Colonic mucosa (tissue), 4 donors: ENCODE measurements around the gene FKBP8. TPM values are rescaled to one million over a fixed set of nuclear protein-coding genes. Genes with fewer than 3 reads are reported as not detected.
"Not testable (repeated sequence)": the region's sequence is repeated elsewhere in the genome, so short reads cannot be mapped to it uniquely, and the experiment has no call there.

ENCODE experiments used
- DNase-seq: peaks from one replicate; pipeline ENCODE4 v3.0.0-alpha.2; 2020
- H3K27ac ChIP-seq: fragments of 200-600 bp; one replicate; pipeline ENCODE4 v1.8.0; 2021
- H3K27me3 ChIP-seq: fragments of 200-600 bp; one replicate; pipeline ENCODE4 v1.8.0; 2021
- H3K36me3 ChIP-seq: fragments of 200-600 bp; one replicate; pipeline ENCODE4 v1.8.0; 2021
- H3K4me1 ChIP-seq: fragments of 200-600 bp; one replicate; pipeline ENCODE4 v1.8.0; 2021; ENCODE audit warnings: mild to moderate bottlenecking
- H3K4me3 ChIP-seq: fragments of 200-600 bp; one replicate; pipeline ENCODE4 v1.8.0; 2021
- H3K9ac ChIP-seq, 2 donors: one replicate each; pipeline ENCODE4 v1.7.0; 2013; ENCODE audit warnings: control low read depth in 2 of 2, low read depth in 2 of 2, low read length in 2 of 2
- H3K9me3 ChIP-seq: fragments of 200-600 bp; one replicate; pipeline ENCODE4 v1.8.0; 2021
- intact Hi-C: fragments of 100-400 bp; cut with DNase I; formaldehyde crosslinking; loops from one replicate; pipeline ENCODE4 v1.14.1; 2022
- total RNA-seq, 2 donors: library from RNA; stranded (reverse); fragmentation: NEBNext Ultra II Directional in 1 of 2; extraction: Animal tissue kit (Norgen Biotek cat#: 25700) in 1 of 2; gene quantifications; one replicate each; pipeline ENCODE4 v1.2.1, GENCODE V29; 2021
- TF ChIP-seq, protein P1 (sequence below): fragments of 200-600 bp; IDR thresholded peaks from one replicate; pipeline ENCODE4 v1.8.0; 2022; ENCODE audit warnings: antibody characterized with exemption, mild to moderate bottlenecking
- donor health status: healthy.
- donor health status: DM: no; HTN: no; CAD: no.
- donor health status: DM: no; HTN: no; CAD: no.

The FKBP8 gene
- total RNA-seq, 2 donors from 2014 or later: 190 to 200 TPM

DNA sequence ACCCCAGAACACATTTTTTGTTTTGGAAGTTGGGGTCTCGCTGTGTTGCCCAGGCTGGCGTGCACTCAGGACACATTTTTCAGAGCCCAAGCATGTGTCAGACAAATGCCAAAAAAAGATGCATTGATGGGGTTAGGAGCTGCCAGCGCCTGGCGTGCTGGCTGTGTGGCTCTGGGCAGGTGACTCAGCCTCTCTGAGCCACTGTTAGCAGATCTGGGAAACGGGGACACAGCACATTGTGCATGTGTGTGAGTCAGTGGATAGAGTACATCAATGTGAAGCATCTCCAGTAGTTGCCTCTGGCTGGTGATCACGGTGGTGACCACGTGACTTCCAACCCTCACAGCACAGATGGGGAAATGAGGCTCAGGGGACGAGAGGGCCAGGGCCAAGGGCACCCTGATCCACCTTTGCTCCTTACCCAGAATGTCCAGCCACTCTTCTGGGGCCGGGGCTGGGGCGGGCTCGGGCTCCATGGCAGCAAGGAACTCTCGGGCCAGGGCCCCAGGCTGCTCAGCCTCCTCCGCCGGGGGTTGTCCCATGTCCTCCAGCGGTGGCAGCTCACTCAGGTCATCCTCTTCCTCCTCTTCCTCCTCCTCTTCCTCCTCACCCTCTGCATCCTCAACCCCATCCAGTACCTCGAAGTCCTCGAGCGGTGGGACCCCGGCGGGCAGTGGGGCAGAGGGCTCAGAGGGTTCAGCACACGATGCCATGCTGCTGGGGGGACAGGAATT is 1.9 kb downstream of the FKBP8 start:
- no peaks in the 10 kb centered on the region for H3K36me3 ChIP-seq

DNA sequence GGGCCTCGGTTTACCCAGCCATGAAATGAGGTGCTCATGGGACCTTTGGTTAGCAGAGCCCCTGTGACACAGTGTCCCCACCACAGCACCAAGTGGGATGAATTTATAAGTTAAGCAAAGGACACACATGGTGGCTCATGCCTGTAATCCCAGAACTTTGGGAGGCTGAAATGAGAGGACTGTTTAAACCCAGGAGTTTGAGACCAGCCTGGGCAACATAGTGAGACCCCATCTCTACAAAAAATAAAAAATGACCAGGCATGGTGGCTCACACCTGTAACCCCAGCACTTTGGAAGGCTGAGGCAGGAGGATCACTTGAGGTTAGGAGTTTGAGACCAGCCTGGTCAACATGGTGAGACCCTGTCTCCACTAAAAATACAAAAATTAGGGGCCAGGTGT is 3.2 kb downstream of the FKBP8 start:
- H3K27me3 ChIP-seq, H3K9ac ChIP-seq, H3K4me1 ChIP-seq, H3K4me3 ChIP-seq, H3K9me3 ChIP-seq, H3K36me3 ChIP-seq, intact Hi-C loops, H3K27ac ChIP-seq, DNase-seq: not testable (repeated sequence)

More for the DNA sequence above, 1.9 kb downstream of the FKBP8 start:
- H3K27ac ChIP-seq: no peak overlapping the region
- H3K4me1 ChIP-seq: no peaks in the 10 kb centered on the region
- intact Hi-C loops: no loop called here
- TF ChIP-seq, protein P1, sequence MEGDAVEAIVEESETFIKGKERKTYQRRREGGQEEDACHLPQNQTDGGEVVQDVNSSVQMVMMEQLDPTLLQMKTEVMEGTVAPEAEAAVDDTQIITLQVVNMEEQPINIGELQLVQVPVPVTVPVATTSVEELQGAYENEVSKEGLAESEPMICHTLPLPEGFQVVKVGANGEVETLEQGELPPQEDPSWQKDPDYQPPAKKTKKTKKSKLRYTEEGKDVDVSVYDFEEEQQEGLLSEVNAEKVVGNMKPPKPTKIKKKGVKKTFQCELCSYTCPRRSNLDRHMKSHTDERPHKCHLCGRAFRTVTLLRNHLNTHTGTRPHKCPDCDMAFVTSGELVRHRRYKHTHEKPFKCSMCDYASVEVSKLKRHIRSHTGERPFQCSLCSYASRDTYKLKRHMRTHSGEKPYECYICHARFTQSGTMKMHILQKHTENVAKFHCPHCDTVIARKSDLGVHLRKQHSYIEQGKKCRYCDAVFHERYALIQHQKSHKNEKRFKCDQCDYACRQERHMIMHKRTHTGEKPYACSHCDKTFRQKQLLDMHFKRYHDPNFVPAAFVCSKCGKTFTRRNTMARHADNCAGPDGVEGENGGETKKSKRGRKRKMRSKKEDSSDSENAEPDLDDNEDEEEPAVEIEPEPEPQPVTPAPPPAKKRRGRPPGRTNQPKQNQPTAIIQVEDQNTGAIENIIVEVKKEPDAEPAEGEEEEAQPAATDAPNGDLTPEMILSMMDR: no peak
- DNase-seq: no peak
- no peaks in the 10 kb centered on the region for H3K9me3 ChIP-seq
- H3K27me3 ChIP-seq: no peaks in the 10 kb centered on the region
- H3K9ac ChIP-seq: no peak overlapping the region
- no peak overlapping the region for H3K4me3 ChIP-seq

DNA sequence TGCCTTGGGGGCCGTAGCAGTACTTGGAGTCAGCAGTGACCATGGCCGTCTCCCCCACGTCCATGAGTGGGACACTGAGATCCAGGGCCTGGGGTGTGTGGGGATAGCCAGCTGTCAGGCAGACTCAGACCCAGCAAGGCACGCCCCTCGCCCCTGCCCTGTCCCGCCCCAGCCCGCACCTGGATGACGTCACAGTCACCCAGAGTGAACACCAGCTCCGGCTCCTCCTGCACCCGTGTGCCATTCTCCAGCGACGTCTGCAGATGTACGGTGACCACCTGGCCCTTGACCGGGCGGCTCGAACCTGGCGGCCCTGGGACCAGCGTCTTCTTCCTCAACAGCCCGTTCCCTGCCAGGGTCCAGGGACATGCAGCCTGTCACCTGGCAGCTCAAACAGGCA is 4.0 kb downstream of the FKBP8 start:
- TF ChIP-seq, protein P1: no peak
- H3K9ac ChIP-seq: no peak overlapping the region
- H3K27ac ChIP-seq: no peak overlapping the region
- no peaks in the 10 kb centered on the region for H3K36me3 ChIP-seq
- no peaks in the 10 kb centered on the region for H3K27me3 ChIP-seq
- no peak for DNase-seq
- H3K4me3 ChIP-seq: no peak overlapping the region
- no peaks in the 10 kb centered on the region for H3K4me1 ChIP-seq
- H3K9me3 ChIP-seq: no peaks in the 10 kb centered on the region
- intact Hi-C loops: no loop called here

DNA sequence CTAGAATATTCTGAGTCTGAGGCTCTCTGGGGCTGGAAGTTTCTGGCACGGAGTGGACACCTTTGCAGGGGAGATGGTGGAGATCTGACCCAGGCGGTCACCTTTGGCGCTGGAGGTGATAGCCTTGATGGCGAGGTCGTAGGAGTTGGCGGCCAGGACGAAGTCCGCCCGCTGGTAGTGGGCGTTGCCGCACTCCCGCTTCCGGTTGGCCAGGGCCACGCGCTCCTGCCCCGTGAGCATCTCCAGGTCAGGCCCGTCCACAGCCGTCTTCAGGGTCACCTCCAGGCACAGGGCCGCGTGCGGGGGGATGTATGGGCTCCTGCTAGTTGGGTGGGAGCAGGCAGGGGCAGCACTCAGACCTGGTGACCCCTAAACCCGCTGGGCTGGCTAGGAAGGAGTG is 5.3 kb downstream of the FKBP8 start:
- H3K4me3 ChIP-seq: no peak overlapping the region
- no peaks in the 10 kb centered on the region for H3K36me3 ChIP-seq
- H3K27ac ChIP-seq: no peak overlapping the region
- TF ChIP-seq, protein P1: no peak
- H3K9ac ChIP-seq: no peak overlapping the region
- no peaks in the 10 kb centered on the region for H3K27me3 ChIP-seq
- no peaks in the 10 kb centered on the region for H3K9me3 ChIP-seq
- no peak for DNase-seq
- intact Hi-C loops: no loop called here
- H3K4me1 ChIP-seq: no peaks in the 10 kb centered on the region

DNA sequence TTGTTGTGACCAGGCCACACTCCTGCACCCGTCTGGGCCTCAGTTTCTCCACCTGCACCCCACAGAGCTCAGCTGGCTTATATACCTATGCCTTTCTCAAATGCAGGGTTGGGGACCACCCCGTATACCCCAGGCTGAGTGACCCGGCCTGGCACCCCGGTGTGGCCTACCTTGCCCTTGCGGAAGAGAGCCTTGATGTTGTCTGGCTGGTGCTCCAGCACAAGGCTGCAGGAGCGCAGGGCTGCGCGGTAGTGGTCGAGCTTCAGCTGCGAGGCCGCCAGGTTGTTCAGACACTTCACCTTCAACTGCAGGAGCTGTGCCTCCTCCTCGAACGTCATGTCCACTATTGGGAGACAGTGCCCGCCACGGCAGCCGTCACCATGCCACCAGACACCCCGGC is 5.9 kb downstream of the FKBP8 start:
- intact Hi-C loops: no loop called here
- Histone ChIP-seq H3K4me3 (no peak overlapping the region), H3K9ac (no peak overlapping the region), H3K4me1 (no peaks in the 10 kb centered on the region), H3K27ac (no peak overlapping the region), H3K27me3 (no peaks in the 10 kb centered on the region), H3K36me3 (no peaks in the 10 kb centered on the region), H3K9me3 (no peaks in the 10 kb centered on the region)
- DNase-seq: no peak
- TF ChIP-seq, protein P1: no peak

DNA sequence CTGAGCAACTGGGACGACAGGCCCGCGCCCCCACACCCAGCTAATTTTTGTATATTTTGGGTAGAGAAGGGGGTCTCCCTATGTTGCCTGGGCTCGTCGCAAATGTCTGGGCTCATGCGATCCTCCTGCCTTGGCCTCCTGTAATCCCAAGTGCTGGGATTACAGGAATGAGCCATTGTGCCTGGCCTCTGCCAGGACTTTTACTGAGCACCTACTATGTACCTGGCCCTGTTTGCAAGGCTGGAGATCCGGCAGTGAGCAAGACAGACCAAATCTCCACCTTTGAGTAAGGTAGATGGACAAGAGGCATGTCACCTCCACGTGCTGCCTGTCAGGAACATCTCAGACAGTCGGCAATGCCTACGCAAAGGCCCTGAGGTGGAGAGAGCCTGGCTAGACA is 6.9 kb downstream of the FKBP8 start:
- H3K27ac ChIP-seq: no peak overlapping the region
- no peaks in the 10 kb centered on the region for H3K9me3 ChIP-seq
- no peaks in the 10 kb centered on the region for H3K36me3 ChIP-seq
- H3K9ac ChIP-seq: no peak overlapping the region
- no peak for DNase-seq
- TF ChIP-seq, protein P1: no peak
- no peaks in the 10 kb centered on the region for H3K4me1 ChIP-seq
- no peak overlapping the region for H3K4me3 ChIP-seq
- H3K27me3 ChIP-seq: no peaks in the 10 kb centered on the region
- intact Hi-C loops: no loop called here
